GM18873 (cell line): ENCODE results near the gene HARBI1.
"Not testable (repeated sequence)": the region's sequence is repeated elsewhere in the genome, so short reads cannot be mapped to it uniquely, and the experiment has no call there.

ENCODE experiments used
- ATAC-seq: cut with Tn5 transposase; IDR thresholded peaks from one replicate; pipeline ENCODE4 v1.9.1; 2021; ENCODE audit warnings: mild to moderate bottlenecking, moderate library complexity, moderate number of reproducible peaks; ENCODE audit not compliant: unreplicated experiment, low FRiP score

HARBI1 gene

GRCh38 chr11:46599340-46600193, 17.5 kb downstream of the HARBI1 start:
- ATAC-seq, result no peak

- no peak for ATAC-seq
These were observed 19.3 kb downstream of the HARBI1 start for GRCh38 chr11:46597609-46598219.

- no peak for ATAC-seq
These were observed 19.9 kb downstream of the HARBI1 start for GRCh38 chr11:46597155-46597554.

GRCh38 chr11:46594785-46595184, 22.2 kb downstream of the HARBI1 start:
- no peak for ATAC-seq

GRCh38 chr11:46594374-46594700, 22.7 kb downstream of the HARBI1 start:
- ATAC-seq, result no peak

GRCh38 chr11:46593550-46594373, 23.3 kb downstream of the HARBI1 start, which contains the start of gene AMBRA1:
TSS of gene AMBRA1 (minus strand) at chr11:46594023. CDS start at chr11:46548380, 45,643 bp downstream.
- ATAC-seq, result peak; percentile 63

GRCh38 chr11:46590740-46591605, 26.1 kb downstream of the HARBI1 start:
- ATAC-seq, result no peak

GRCh38 chr11:46588915-46589314, 28.1 kb downstream of the HARBI1 start:
- no peak for ATAC-seq

GRCh38 chr11:46588131-46588530, 28.9 kb downstream of the HARBI1 start:
- no peak for ATAC-seq

GRCh38 chr11:46583513-46583912, 33.5 kb downstream of the HARBI1 start:
- ATAC-seq, result not testable (repeated sequence)

GRCh38 chr11:46582588-46582987, 34.4 kb downstream of the HARBI1 start:
- no peak for ATAC-seq

GRCh38 chr11:46577058-46577457, 40.0 kb downstream of the HARBI1 start:
- ATAC-seq, result no peak

GRCh38 chr11:46574656-46575055, 42.4 kb downstream of the HARBI1 start:
- no peak for ATAC-seq

GRCh38 chr11:46570790-46571398, 46.1 kb downstream of the HARBI1 start:
- ATAC-seq, result no peak

GRCh38 chr11:46565232-46565840, 51.7 kb downstream of the HARBI1 start:
- no peak for ATAC-seq

GRCh38 chr11:46564459-46564858, 52.6 kb downstream of the HARBI1 start:
- ATAC-seq, result no peak

GRCh38 chr11:46562527-46562926, 54.5 kb downstream of the HARBI1 start:
- no peak for ATAC-seq

- no peak for ATAC-seq
These were observed 56.6 kb downstream of the HARBI1 start for GRCh38 chr11:46560300-46560991.

GRCh38 chr11:46559815-46560214, 57.2 kb downstream of the HARBI1 start:
- ATAC-seq, result no peak
